MCF 10A (cell line): ENCODE data around the gene DIP2A. TPM values are rescaled to one million over a fixed set of nuclear protein-coding genes. Genes with fewer than 3 reads are reported as not detected.

Experiments used
- BruUV-seq: library from RNA; stranded (reverse); fragments of 400-500 nt; replicated peaks from 2 replicates; lab custom pipeline; 2021; lab: Mats Ljungman, UMichigan
- CTCF ChIA-PET: fragments of 300-600 bp; sonication (Branson Sonifier 250); formaldehyde crosslinking; extraction: SDS; loops from one replicate; lab custom pipeline; 2021; ENCODE audit warnings: antibody characterized with exemption, inconsistent platforms; lab: Yijun Ruan, JAX
- POLR2A ChIA-PET: fragments of 300-600, 350-650 bp; sonication (Branson Sonifier 250); formaldehyde crosslinking; extraction: SDS; loops from one replicate; lab custom pipeline; 2020; ENCODE audit warnings: antibody characterized with exemption, inconsistent platforms; lab: Yijun Ruan, JAX
- DNase-seq: peaks from one replicate; pipeline ENCODE4 v3.0.0-alpha.2; 2018; ENCODE audit not compliant: unreplicated experiment
- H3K27ac Mint-ChIP-seq: one replicate; pipeline ENCODE4 v1.8.0; 2022; ENCODE audit warnings: mild to moderate bottlenecking, low read depth, mixed read lengths; ENCODE audit not compliant: unreplicated experiment
- H3K27me3 Mint-ChIP-seq: one replicate; pipeline ENCODE4 v1.8.0; 2022; ENCODE audit warnings: mixed read lengths; ENCODE audit not compliant: insufficient read depth, unreplicated experiment
- H3K36me3 Mint-ChIP-seq: one replicate; pipeline ENCODE4 v1.8.0; 2022; ENCODE audit warnings: mild to moderate bottlenecking, moderate library complexity, mixed read lengths; ENCODE audit not compliant: insufficient read depth, unreplicated experiment
- H3K4me1 Mint-ChIP-seq: one replicate; pipeline ENCODE4 v1.8.0; 2022; ENCODE audit warnings: mixed read lengths; ENCODE audit not compliant: insufficient read depth, unreplicated experiment
- H3K4me3 Mint-ChIP-seq: one replicate; pipeline ENCODE4 v1.8.0; 2022; ENCODE audit warnings: mild to moderate bottlenecking, moderate library complexity, mixed read lengths; ENCODE audit not compliant: unreplicated experiment
- H3K9me3 Mint-ChIP-seq: one replicate; pipeline ENCODE4 v1.8.0; 2022; ENCODE audit warnings: mixed read lengths; ENCODE audit not compliant: unreplicated experiment
- intact Hi-C: fragments of 100-400 bp; cut with micrococcal nuclease; formaldehyde crosslinking; loops from 2 replicates; pipeline ENCODE4 v1.14.1; 2022
- total RNA-seq: library from RNA; stranded (reverse); gene quantifications from 2 replicates; pipeline ENCODE4 v1.2.3, GENCODE V29; 2022
- TF ChIP-seq, protein P1 (sequence below): fragments of 200-600 bp; IDR thresholded peaks from one replicate; pipeline ENCODE4 v1.8.0; 2022; ENCODE audit warnings: antibody characterized with exemption, mild to moderate bottlenecking; ENCODE audit not compliant: unreplicated experiment

Gene DIP2A
- total RNA-seq, 1 experiment from 2014 or later = 39.6 TPM

DNA sequence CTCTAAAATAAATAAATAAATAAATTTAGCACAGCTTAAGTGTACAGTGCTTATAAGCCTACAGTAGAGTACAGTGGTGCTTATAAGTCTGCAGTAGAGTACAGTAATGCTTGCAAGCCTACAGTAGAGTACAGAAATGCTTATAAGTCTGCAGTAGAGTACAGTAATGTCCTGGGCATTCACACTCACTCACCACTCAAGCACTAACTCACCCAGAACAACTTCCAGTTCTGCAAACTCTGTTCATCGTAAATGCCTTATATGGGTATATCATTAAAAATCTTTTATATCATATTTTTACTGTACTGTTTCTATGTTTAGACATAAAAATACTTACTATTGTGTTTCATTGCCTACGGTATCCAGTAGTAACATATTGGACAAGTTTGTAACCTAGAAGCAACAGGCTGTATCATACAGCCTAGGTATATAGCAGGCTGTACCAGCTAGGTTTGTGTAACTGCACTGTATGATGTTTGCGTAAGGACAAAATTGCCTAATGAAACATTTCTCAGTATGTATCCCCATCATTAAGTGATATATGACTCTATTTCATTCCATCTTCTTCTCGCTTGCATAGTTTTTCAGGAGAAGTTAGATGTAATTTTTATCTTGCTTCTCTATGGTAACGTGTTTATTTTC lies 160.2 kb downstream of the DIP2A start:
- no peak for DNase-seq
- ChIA-PET POLR2A (interaction anchor here (0.7 to 1.1 kb wide), 3 partner anchors 10 to 164 kb away, joined by 4 to 7 read pairs (median 6); no protein-coding TSS in a partner anchor), CTCF (no interaction called here)
- BruUV-seq = no TSS peak
- no peak overlapping the region for H3K27ac Mint-ChIP-seq
- H3K4me1 Mint-ChIP-seq = no peaks in the 10 kb centered on the region
- no peak overlapping the region for H3K4me3 Mint-ChIP-seq
- peaks cover 53% of the 10 kb centered on the region for H3K27me3 Mint-ChIP-seq
- no peaks in the 10 kb centered on the region for H3K9me3 Mint-ChIP-seq
- TF ChIP-seq, protein P1, sequence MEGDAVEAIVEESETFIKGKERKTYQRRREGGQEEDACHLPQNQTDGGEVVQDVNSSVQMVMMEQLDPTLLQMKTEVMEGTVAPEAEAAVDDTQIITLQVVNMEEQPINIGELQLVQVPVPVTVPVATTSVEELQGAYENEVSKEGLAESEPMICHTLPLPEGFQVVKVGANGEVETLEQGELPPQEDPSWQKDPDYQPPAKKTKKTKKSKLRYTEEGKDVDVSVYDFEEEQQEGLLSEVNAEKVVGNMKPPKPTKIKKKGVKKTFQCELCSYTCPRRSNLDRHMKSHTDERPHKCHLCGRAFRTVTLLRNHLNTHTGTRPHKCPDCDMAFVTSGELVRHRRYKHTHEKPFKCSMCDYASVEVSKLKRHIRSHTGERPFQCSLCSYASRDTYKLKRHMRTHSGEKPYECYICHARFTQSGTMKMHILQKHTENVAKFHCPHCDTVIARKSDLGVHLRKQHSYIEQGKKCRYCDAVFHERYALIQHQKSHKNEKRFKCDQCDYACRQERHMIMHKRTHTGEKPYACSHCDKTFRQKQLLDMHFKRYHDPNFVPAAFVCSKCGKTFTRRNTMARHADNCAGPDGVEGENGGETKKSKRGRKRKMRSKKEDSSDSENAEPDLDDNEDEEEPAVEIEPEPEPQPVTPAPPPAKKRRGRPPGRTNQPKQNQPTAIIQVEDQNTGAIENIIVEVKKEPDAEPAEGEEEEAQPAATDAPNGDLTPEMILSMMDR = no peak
- peaks cover 6% of the 10 kb centered on the region for H3K36me3 Mint-ChIP-seq
- intact Hi-C loops = no loop called here

Other genes starting within 250 kb of the DIP2A start
- 45.5 and 47.5 TPM in 2 replicates for gene LSS, start 230.1 kb upstream of the DIP2A start, total RNA-seq
- gene MCM3AP, start 173.3 kb upstream of the DIP2A start, total RNA-seq = 118 and 128 TPM in 2 replicates
- 26.7 and 29.9 TPM in 2 replicates for gene YBEY, start 172.5 kb upstream of the DIP2A start, total RNA-seq
- gene C21orf58, start 135.0 kb upstream of the DIP2A start, total RNA-seq = 6.4 and 7.8 TPM in 2 replicates
- 31.6 and 34.0 TPM in 2 replicates for gene PCNT, start 134.7 kb upstream of the DIP2A start, total RNA-seq
- gene S100B, start 146.2 kb downstream of the DIP2A start, total RNA-seq = not detected in 2 replicates
- 60.2 and 62.2 TPM in 2 replicates for gene PRMT2, start 176.8 kb downstream of the DIP2A start, total RNA-seq